Activated naive CD8-positive, alpha-beta T cell treated with anti-CD3 and anti-CD28 coated beads for 36 hours (primary cell): ENCODE measurements around the gene MINPP1. TPM values are rescaled to one million over a fixed set of nuclear protein-coding genes. Genes with fewer than 3 reads are reported as not detected.

ENCODE experiments used
- DNase-seq: peaks from one replicate; pipeline ENCODE4 v3.0.0; 2021
- H3K27ac Mint-ChIP-seq: one replicate; pipeline ENCODE4 v1.8.0; 2022; ENCODE audit warnings: mild to moderate bottlenecking, moderate library complexity, mixed read lengths
- H3K27me3 Mint-ChIP-seq: one replicate; pipeline ENCODE4 v1.8.0; 2022; ENCODE audit warnings: mild to moderate bottlenecking, mixed read lengths
- H3K36me3 Mint-ChIP-seq: one replicate; pipeline ENCODE4 v1.8.0; 2021; ENCODE audit warnings: mild to moderate bottlenecking, mixed read lengths
- H3K4me1 Mint-ChIP-seq: one replicate; pipeline ENCODE4 v1.8.0; 2021; ENCODE audit warnings: mixed read lengths
- H3K4me3 Mint-ChIP-seq: one replicate; pipeline ENCODE4 v1.8.0; 2022; ENCODE audit warnings: mild to moderate bottlenecking, moderate library complexity, mixed read lengths
- H3K9me3 Mint-ChIP-seq: one replicate; pipeline ENCODE4 v1.8.0; 2022; ENCODE audit warnings: mixed read lengths
- total RNA-seq, 2 experiments: library from RNA; stranded (reverse); gene quantifications; one replicate each; pipeline ENCODE4 v1.2.3, GENCODE V29; 2021

Gene MINPP1
- total RNA-seq, 2 experiments from 2014 or later = 10.3 TPM

GRCh38 chr10:87541114-87541513 is 36.4 kb downstream of the MINPP1 start:
- Mint-ChIP-seq H3K4me1 (peaks cover 25% of the 10 kb centered on the region), H3K36me3 (peaks cover 58% of the 10 kb centered on the region), H3K4me3 (no peak overlapping the region), H3K27me3 (no peaks in the 10 kb centered on the region), H3K9me3 (peaks cover 17% of the 10 kb centered on the region), H3K27ac (no peak overlapping the region)
- DNase-seq = no peak

- Mint-ChIP-seq H3K4me1 (peaks cover 8% of the 10 kb centered on the region), H3K27me3 (no peaks in the 10 kb centered on the region), H3K36me3 (peaks cover 50% of the 10 kb centered on the region), H3K9me3 (peaks cover 17% of the 10 kb centered on the region), H3K27ac (no peak overlapping the region), H3K4me3 (no peak overlapping the region)
- DNase-seq = no peak
These were observed 40.0 kb downstream of the MINPP1 start for GRCh38 chr10:87544721-87545120.

GRCh38 chr10:87545783-87546182 is 41.1 kb downstream of the MINPP1 start:
- Mint-ChIP-seq H3K4me3 (no peak overlapping the region), H3K27ac (no peak overlapping the region), H3K9me3 (peaks cover 16% of the 10 kb centered on the region), H3K27me3 (no peaks in the 10 kb centered on the region), H3K36me3 (peaks cover 41% of the 10 kb centered on the region), H3K4me1 (peaks cover 9% of the 10 kb centered on the region)
- no peak for DNase-seq

- peaks cover 12% of the 10 kb centered on the region for H3K4me1 Mint-ChIP-seq
- no peak overlapping the region for H3K27ac Mint-ChIP-seq
- H3K27me3 Mint-ChIP-seq = no peaks in the 10 kb centered on the region
- H3K4me3 Mint-ChIP-seq = no peak overlapping the region
- peaks cover 16% of the 10 kb centered on the region for H3K9me3 Mint-ChIP-seq
- peaks cover 39% of the 10 kb centered on the region for H3K36me3 Mint-ChIP-seq
- DNase-seq = no peak
These were observed 41.5 kb downstream of the MINPP1 start for GRCh38 chr10:87546210-87546609.

GRCh38 chr10:87546971-87547413 is 42.3 kb downstream of the MINPP1 start:
- no peaks in the 10 kb centered on the region for H3K27me3 Mint-ChIP-seq
- DNase-seq = no peak
- peaks cover 14% of the 10 kb centered on the region for H3K9me3 Mint-ChIP-seq
- H3K4me3 Mint-ChIP-seq = no peak overlapping the region
- no peak overlapping the region for H3K27ac Mint-ChIP-seq
- H3K4me1 Mint-ChIP-seq = peaks cover 12% of the 10 kb centered on the region
- H3K36me3 Mint-ChIP-seq = peaks cover 32% of the 10 kb centered on the region

- no peaks in the 10 kb centered on the region for H3K27me3 Mint-ChIP-seq
- no peak overlapping the region for H3K27ac Mint-ChIP-seq
- peaks cover 7% of the 10 kb centered on the region for H3K9me3 Mint-ChIP-seq
- peaks cover 31% of the 10 kb centered on the region for H3K36me3 Mint-ChIP-seq
- no peak overlapping the region for H3K4me3 Mint-ChIP-seq
- no peak for DNase-seq
- peaks cover 12% of the 10 kb centered on the region for H3K4me1 Mint-ChIP-seq
These were observed 43.1 kb downstream of the MINPP1 start for GRCh38 chr10:87547734-87548311.

- Mint-ChIP-seq H3K36me3 (peaks cover 24% of the 10 kb centered on the region), H3K4me3 (no peak overlapping the region), H3K27me3 (no peaks in the 10 kb centered on the region), H3K4me1 (peaks cover 9% of the 10 kb centered on the region), H3K27ac (no peak overlapping the region), H3K9me3 (peaks cover 1% of the 10 kb centered on the region)
- DNase-seq = no peak
These were observed 46.0 kb downstream of the MINPP1 start for GRCh38 chr10:87550741-87551140.

- Mint-ChIP-seq H3K36me3 (peaks cover 23% of the 10 kb centered on the region), H3K9me3 (peaks cover 1% of the 10 kb centered on the region), H3K4me1 (peaks cover 8% of the 10 kb centered on the region)
These were observed 46.6 kb downstream of the MINPP1 start for GRCh38 chr10:87551326-87551725.

GRCh38 chr10:87552248-87552929 is 47.7 kb downstream of the MINPP1 start:
- H3K27ac Mint-ChIP-seq = no peak overlapping the region
- H3K27me3 Mint-ChIP-seq = no peaks in the 10 kb centered on the region
- DNase-seq = no peak
- H3K9me3 Mint-ChIP-seq = peaks cover 1% of the 10 kb centered on the region
- peaks cover 12% of the 10 kb centered on the region for H3K4me1 Mint-ChIP-seq
- peaks cover 19% of the 10 kb centered on the region for H3K36me3 Mint-ChIP-seq
- no peak overlapping the region for H3K4me3 Mint-ChIP-seq

More at GRCh38 chr10:87551326-87551725, 46.6 kb downstream of the MINPP1 start:
- H3K27ac Mint-ChIP-seq = no peak overlapping the region
- no peaks in the 10 kb centered on the region for H3K27me3 Mint-ChIP-seq
- no peak for DNase-seq
- no peak overlapping the region for H3K4me3 Mint-ChIP-seq

- peaks cover 6% of the 10 kb centered on the region for H3K27me3 Mint-ChIP-seq
- no peak for DNase-seq
- H3K36me3 Mint-ChIP-seq = peaks cover 17% of the 10 kb centered on the region
- H3K9me3 Mint-ChIP-seq = peaks cover 3% of the 10 kb centered on the region
- peaks cover 4% of the 10 kb centered on the region for H3K4me1 Mint-ChIP-seq
- no peak overlapping the region for H3K27ac Mint-ChIP-seq
- no peak overlapping the region for H3K4me3 Mint-ChIP-seq
These were observed 52.7 kb downstream of the MINPP1 start for GRCh38 chr10:87557409-87557808.

GRCh38 chr10:87558333-87558732 is 53.6 kb downstream of the MINPP1 start:
- peaks cover 6% of the 10 kb centered on the region for H3K27me3 Mint-ChIP-seq
- no peak overlapping the region for H3K27ac Mint-ChIP-seq
- no peak overlapping the region for H3K4me3 Mint-ChIP-seq
- H3K4me1 Mint-ChIP-seq = peaks cover 4% of the 10 kb centered on the region
- DNase-seq = no peak
- peaks cover 5% of the 10 kb centered on the region for H3K9me3 Mint-ChIP-seq
- H3K36me3 Mint-ChIP-seq = peaks cover 15% of the 10 kb centered on the region

GRCh38 chr10:87559392-87559791 is 54.7 kb downstream of the MINPP1 start:
- no peak overlapping the region for H3K27ac Mint-ChIP-seq
- H3K4me1 Mint-ChIP-seq = peaks cover 4% of the 10 kb centered on the region
- peaks cover 5% of the 10 kb centered on the region for H3K9me3 Mint-ChIP-seq
- peaks cover 6% of the 10 kb centered on the region for H3K27me3 Mint-ChIP-seq
- no peak overlapping the region for H3K4me3 Mint-ChIP-seq
- DNase-seq = no peak
- H3K36me3 Mint-ChIP-seq = peaks cover 12% of the 10 kb centered on the region

- DNase-seq = no peak
- H3K27me3 Mint-ChIP-seq = peaks cover 6% of the 10 kb centered on the region
- H3K4me1 Mint-ChIP-seq = peaks cover 4% of the 10 kb centered on the region
- H3K36me3 Mint-ChIP-seq = peaks cover 8% of the 10 kb centered on the region
- peaks cover 11% of the 10 kb centered on the region for H3K9me3 Mint-ChIP-seq
- H3K27ac Mint-ChIP-seq = no peak overlapping the region
- no peak overlapping the region for H3K4me3 Mint-ChIP-seq
These were observed 55.9 kb downstream of the MINPP1 start for GRCh38 chr10:87560495-87561129.

GRCh38 chr10:87562750-87563149 is 58.1 kb downstream of the MINPP1 start:
- Mint-ChIP-seq H3K4me3 (no peak overlapping the region), H3K9me3 (peaks cover 20% of the 10 kb centered on the region), H3K27ac (no peak overlapping the region), H3K4me1 (no peaks in the 10 kb centered on the region), H3K36me3 (peaks cover 8% of the 10 kb centered on the region), H3K27me3 (peaks cover 6% of the 10 kb centered on the region)
- DNase-seq = no peak

- Mint-ChIP-seq H3K27me3 (peaks cover 13% of the 10 kb centered on the region), H3K36me3 (peaks cover 8% of the 10 kb centered on the region), H3K4me1 (no peaks in the 10 kb centered on the region), H3K9me3 (peaks cover 20% of the 10 kb centered on the region), H3K4me3 (no peak overlapping the region), H3K27ac (no peak overlapping the region)
- no peak for DNase-seq
These were observed 60.3 kb downstream of the MINPP1 start for GRCh38 chr10:87565010-87565409.
